GM06990 (cell line): ENCODE data around the gene HIVEP1.

Source experiments
- DNase-seq: peaks from one replicate; pipeline ENCODE4 v3.0.0-alpha.2; 2011; ENCODE audit not compliant: insufficient read length; ENCODE audit errors: extremely low read depth
- H3K27me3 ChIP-seq: replicated peaks from 2 replicates; pipeline ENCODE4 v1.6.0; 2011; ENCODE audit warnings: low read length; ENCODE audit not compliant: control insufficient read depth, insufficient read depth
- H3K36me3 ChIP-seq: 2 replicates; pipeline ENCODE4 v1.5.1; 2011; ENCODE audit warnings: low read length; ENCODE audit not compliant: control insufficient read depth, insufficient read depth
- H3K4me3 ChIP-seq: replicated peaks from 2 replicates; pipeline ENCODE4 v1.5.1; 2011; ENCODE audit warnings: low read depth, mild to moderate bottlenecking, control low read depth, low read length
- CTCF ChIP-seq: IDR thresholded peaks from 2 replicates; pipeline ENCODE4 v1.5.1; 2011; ENCODE audit warnings: low read length, control low read depth, mild to moderate bottlenecking, inconsistent platforms; ENCODE audit not compliant: insufficient read depth, poor library complexity, severe bottlenecking

HIVEP1 gene

DNA sequence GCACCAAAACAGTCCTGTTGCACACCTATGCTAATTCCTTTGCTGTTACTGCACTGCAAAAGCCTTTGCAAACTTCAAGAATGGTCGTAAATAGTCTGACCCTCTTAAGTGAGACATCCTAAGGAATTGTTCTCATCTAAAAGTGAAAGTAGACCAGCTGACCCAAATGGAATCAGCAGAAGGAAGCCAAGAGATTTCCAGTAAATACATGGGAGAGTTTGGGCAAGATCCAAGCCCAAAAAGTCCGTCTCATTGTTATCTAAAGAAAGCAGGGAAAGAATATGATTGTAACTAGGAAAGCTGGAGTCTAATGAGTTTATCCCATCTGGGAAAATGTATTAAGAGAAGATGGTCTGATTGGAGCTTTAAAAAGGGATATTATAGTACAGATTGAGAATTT lies 43.0 kb upstream of the HIVEP1 start:
- no peak for TF ChIP-seq CTCF
- Histone ChIP-seq H3K36me3 (no peaks in the 10 kb centered on the region), H3K4me3 (no peak overlapping the region), H3K27me3 (no peaks in the 10 kb centered on the region)
- DNase-seq = no peak

DNA sequence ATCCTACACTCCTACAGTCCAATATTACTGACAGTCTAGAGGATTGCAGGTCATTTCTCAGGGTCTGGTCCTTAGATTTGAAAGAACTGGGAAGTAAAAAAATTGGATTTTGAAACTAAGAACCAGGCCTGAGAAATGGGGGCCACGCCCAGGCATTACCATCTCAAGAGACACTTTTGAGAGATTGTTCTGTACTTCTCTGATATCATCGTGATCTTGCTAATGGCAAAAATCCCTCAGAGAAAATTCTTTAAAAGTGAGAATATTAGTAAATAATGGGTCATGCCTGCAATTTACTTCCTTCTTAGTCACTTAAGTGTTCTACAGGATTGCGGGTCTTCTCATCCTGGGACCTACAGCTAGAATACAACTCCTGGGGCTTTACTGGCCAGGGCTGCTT lies 42.0 kb upstream of the HIVEP1 start:
- Histone ChIP-seq H3K4me3 (no peak overlapping the region), H3K36me3 (no peaks in the 10 kb centered on the region), H3K27me3 (no peaks in the 10 kb centered on the region)
- no peak for TF ChIP-seq CTCF
- no peak for DNase-seq

GRCh38 chr6:11971154-11971553 lies 41.0 kb upstream of the HIVEP1 start:
- no peaks in the 10 kb centered on the region for H3K36me3 ChIP-seq
- no peaks in the 10 kb centered on the region for H3K27me3 ChIP-seq
- no peak for TF ChIP-seq CTCF
- no peak for DNase-seq
- no peak overlapping the region for H3K4me3 ChIP-seq

- Histone ChIP-seq H3K4me3 (no peak overlapping the region), H3K27me3 (no peaks in the 10 kb centered on the region), H3K36me3 (no peaks in the 10 kb centered on the region)
- TF ChIP-seq CTCF = no peak
- DNase-seq = no peak
Observed at GRCh38 chr6:11972270-11972669, 39.8 kb upstream of the HIVEP1 start.

DNA sequence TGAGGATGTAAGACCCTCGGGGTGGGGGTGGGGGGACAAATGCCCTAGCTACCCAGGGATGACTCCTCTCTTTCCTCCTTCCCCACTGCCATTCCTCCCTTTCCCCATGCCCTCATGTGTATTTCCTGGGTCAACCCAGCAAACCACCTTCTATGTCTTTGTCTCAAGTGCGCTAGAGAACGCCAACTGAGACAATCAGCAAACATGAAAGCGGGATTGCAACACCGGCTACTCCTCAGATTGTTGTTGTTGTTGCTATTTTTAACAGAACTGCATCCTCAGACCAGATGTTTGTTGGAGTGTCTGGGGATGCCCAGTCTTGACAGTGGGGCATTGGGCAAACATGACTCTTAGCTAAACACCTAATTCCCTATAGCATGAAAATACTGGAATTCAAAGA lies 39.3 kb upstream of the HIVEP1 start:
- TF ChIP-seq CTCF = no peak
- Histone ChIP-seq H3K4me3 (no peak overlapping the region), H3K36me3 (no peaks in the 10 kb centered on the region), H3K27me3 (no peaks in the 10 kb centered on the region)
- no peak for DNase-seq

- TF ChIP-seq CTCF = no peak
- H3K36me3 ChIP-seq = no peaks in the 10 kb centered on the region
- H3K27me3 ChIP-seq = no peaks in the 10 kb centered on the region
- DNase-seq = no peak
- H3K4me3 ChIP-seq = no peak overlapping the region
Observed at GRCh38 chr6:11973238-11973637, 38.9 kb upstream of the HIVEP1 start.
